ENCODE data around the gene LINC00632.

- TF ChIP-seq CTCF (optimal IDR thresholded peaks at IDR 0.05 in 1 of 3, IDR thresholded peaks at IDR 0.05 in 1 of 3, conservative IDR thresholded peaks at IDR 0.05 in 1 of 3; ENCODE audit: extremely low read depth in 1 of 3, insufficient read depth in 2 of 3, low read length in 3 of 3) (peak in 1 of 3 experiments; percentile 15), EZH2 (IDR thresholded peaks at IDR 0.05; ENCODE audit: low read length) (no peak)
Measured at GRCh38 chrX:140697618-140698017, 11.9 kb upstream of the LINC00632 start.

Data from keratinocyte (primary cell).